ENCODE results near the gene EIF4G3.
"Not testable (repeated sequence)": the region's sequence is repeated elsewhere in the genome, so short reads cannot be mapped to it uniquely, and the experiment has no call there.

Gene EIF4G3

GRCh38 chr1:20819818-20820217 is 356.9 kb downstream of the EIF4G3 start:
- Mint-ChIP-seq H3K27me3 (no peaks in the 10 kb centered on the region), H3K36me3 (peaks cover 34 to 45% of the 10 kb centered on the region in 2 donors), H3K4me3 (no peak overlapping the region), H3K9me3 (no peaks in the 10 kb centered on the region), H3K4me1 (no peaks in the 10 kb centered on the region), H3K27ac (no peak overlapping the region)
- ATAC-seq (replicated peaks) = no peak
- DNase-seq = no peak

- Mint-ChIP-seq H3K27ac (no peak overlapping the region), H3K27me3 (no peaks in the 10 kb centered on the region), H3K36me3 (peaks cover 12 to 13% of the 10 kb centered on the region in 2 donors), H3K9me3 (no peaks in the 10 kb centered on the region), H3K4me1 (no peaks in the 10 kb centered on the region), H3K4me3 (no peak overlapping the region)
- DNase-seq (no peak), ATAC-seq (replicated peaks) (no peak)
Measured at GRCh38 chr1:20814534-20814871, 362.2 kb downstream of the EIF4G3 start.

GRCh38 chr1:20811916-20812315 is 364.8 kb downstream of the EIF4G3 start:
- Mint-ChIP-seq H3K4me1 (no peaks in the 10 kb centered on the region), H3K4me3 (no peak overlapping the region), H3K9me3 (no peaks in the 10 kb centered on the region), H3K36me3 (peaks cover 3 to 15% of the 10 kb centered on the region in 2 donors), H3K27ac (no peak overlapping the region), H3K27me3 (no peaks in the 10 kb centered on the region)
- DNase-seq = no peak
- no peak for ATAC-seq (replicated peaks)

GRCh38 chr1:20793236-20793635 is 383.5 kb downstream of the EIF4G3 start:
- H3K36me3 Mint-ChIP-seq = no peaks in the 10 kb centered on the region
- no peaks in the 10 kb centered on the region for H3K27me3 Mint-ChIP-seq
- peaks cover under 1 to 2% of the 10 kb centered on the region in 2 donors for H3K4me1 Mint-ChIP-seq
- no peak for ATAC-seq (replicated peaks)
- H3K27ac Mint-ChIP-seq = no peak overlapping the region
- no peak for DNase-seq
- H3K9me3 Mint-ChIP-seq = no peaks in the 10 kb centered on the region
- no peak overlapping the region for H3K4me3 Mint-ChIP-seq

GRCh38 chr1:20792196-20792595 is 384.5 kb downstream of the EIF4G3 start:
- Mint-ChIP-seq H3K4me3 (no peak overlapping the region), H3K9me3 (no peaks in the 10 kb centered on the region), H3K36me3 (no peaks in the 10 kb centered on the region), H3K27me3 (no peaks in the 10 kb centered on the region), H3K27ac (no peak overlapping the region), H3K4me1 (peaks cover 4 to 10% of the 10 kb centered on the region in 2 donors)
- no peak for DNase-seq
- no peak for ATAC-seq (replicated peaks)

GRCh38 chr1:20790785-20791184 is 385.9 kb downstream of the EIF4G3 start:
- Mint-ChIP-seq H3K4me3 (no peak overlapping the region), H3K27ac (no peak overlapping the region), H3K36me3 (no peaks in the 10 kb centered on the region), H3K9me3 (no peaks in the 10 kb centered on the region), H3K27me3 (no peaks in the 10 kb centered on the region), H3K4me1 (peaks cover 4 to 12% of the 10 kb centered on the region in 2 donors)
- no peak for ATAC-seq (replicated peaks)
- DNase-seq = no peak

- not testable (repeated sequence) for DNase-seq; H3K27me3 Mint-ChIP-seq; H3K4me3 Mint-ChIP-seq; ATAC-seq (replicated peaks); H3K27ac Mint-ChIP-seq; H3K36me3 Mint-ChIP-seq; H3K9me3 Mint-ChIP-seq
- peaks cover 7 to 23% of the 10 kb centered on the region in 2 donors for H3K4me1 Mint-ChIP-seq
Measured at GRCh38 chr1:20789598-20789997, 387.1 kb downstream of the EIF4G3 start.

GRCh38 chr1:20787840-20788795 is 388.6 kb downstream of the EIF4G3 start:
- no peak for ATAC-seq (replicated peaks)
- Mint-ChIP-seq H3K4me1 (peaks cover 9 to 25% of the 10 kb centered on the region in 2 donors), H3K36me3 (no peaks in the 10 kb centered on the region), H3K27ac (peak overlapping the region; percentile 97), H3K27me3 (no peaks in the 10 kb centered on the region), H3K9me3 (no peaks in the 10 kb centered on the region), H3K4me3 (peak overlapping the region; percentile 90 to 95)
- DNase-seq = no peak

GRCh38 chr1:20787029-20787839 is 389.5 kb downstream of the EIF4G3 start, which contains the start of gene HP1BP3:
HP1BP3 (minus strand) TSS chr1:20787307; CDS start chr1:20780440, 6,867 bp downstream.
- DNase-seq = peak; percentile 79
- no peaks in the 10 kb centered on the region for H3K27me3 Mint-ChIP-seq
- ATAC-seq (replicated peaks) = peak; percentile 64 to 68
- H3K4me3 Mint-ChIP-seq = peak within 1 kb of the TSS; percentile 95
- no peaks in the 10 kb centered on the region for H3K9me3 Mint-ChIP-seq
- no peaks in the 10 kb centered on the region for H3K36me3 Mint-ChIP-seq
- H3K27ac Mint-ChIP-seq = peak within 1 kb of the TSS; percentile 97
- H3K4me1 Mint-ChIP-seq = peaks cover 9 to 25% of the 10 kb centered on the region in 2 donors

- Mint-ChIP-seq H3K27ac (peak overlapping the region; percentile 97), H3K36me3 (no peaks in the 10 kb centered on the region), H3K4me1 (peaks cover 9 to 25% of the 10 kb centered on the region in 2 donors), H3K9me3 (no peaks in the 10 kb centered on the region), H3K4me3 (peak overlapping the region; percentile 95), H3K27me3 (no peaks in the 10 kb centered on the region)
- ATAC-seq (replicated peaks) (peak; percentile 79 to 80), DNase-seq (peak; percentile 95)
Measured at GRCh38 chr1:20786253-20787028, 390.3 kb downstream of the EIF4G3 start.

- Mint-ChIP-seq H3K9me3 (no peaks in the 10 kb centered on the region), H3K27me3 (no peaks in the 10 kb centered on the region), H3K4me3 (peak overlapping the region; percentile 95), H3K27ac (peak overlapping the region; percentile 97), H3K36me3 (peaks cover 2 to 4% of the 10 kb centered on the region in 2 donors), H3K4me1 (peaks cover 11 to 30% of the 10 kb centered on the region in 2 donors)
- peak; percentile 16 to 17 for ATAC-seq (replicated peaks)
- DNase-seq = no peak
Measured at GRCh38 chr1:20785907-20786252, 390.8 kb downstream of the EIF4G3 start.

GRCh38 chr1:20775700-20776099 is 401.0 kb downstream of the EIF4G3 start:
- Mint-ChIP-seq H3K9me3 (no peaks in the 10 kb centered on the region), H3K4me1 (peaks cover 11% of the 10 kb centered on the region in 2 donors), H3K4me3 (no peak overlapping the region), H3K27me3 (no peaks in the 10 kb centered on the region), H3K36me3 (peaks cover 17 to 31% of the 10 kb centered on the region in 2 donors), H3K27ac (no peak overlapping the region)
- DNase-seq (no peak), ATAC-seq (replicated peaks) (no peak)

GRCh38 chr1:20771780-20772179 is 404.9 kb downstream of the EIF4G3 start:
- no peaks in the 10 kb centered on the region for H3K9me3 Mint-ChIP-seq
- ATAC-seq (replicated peaks) = no peak
- H3K27ac Mint-ChIP-seq = no peak overlapping the region
- peaks cover 2 to 4% of the 10 kb centered on the region in 2 donors for H3K4me1 Mint-ChIP-seq
- H3K27me3 Mint-ChIP-seq = no peaks in the 10 kb centered on the region
- DNase-seq = no peak
- peaks cover 13 to 28% of the 10 kb centered on the region in 2 donors for H3K36me3 Mint-ChIP-seq
- no peak overlapping the region for H3K4me3 Mint-ChIP-seq

All from stimulated activated naive B cell treated with anti-CD40 and anti-IgM and Interleukin-4, amounts not matched to agents 10 μg/mL and 1 μg/mL and 100 μg/mL, for 72 hours (primary cell).